ENCODE data around the gene NAA25. TPM values are rescaled to one million over a fixed set of nuclear protein-coding genes. Genes with fewer than 3 reads are reported as not detected.

NAA25 gene
- total RNA-seq = 10 to 100 TPM; 61.2 to 63.5 TPM

DNA sequence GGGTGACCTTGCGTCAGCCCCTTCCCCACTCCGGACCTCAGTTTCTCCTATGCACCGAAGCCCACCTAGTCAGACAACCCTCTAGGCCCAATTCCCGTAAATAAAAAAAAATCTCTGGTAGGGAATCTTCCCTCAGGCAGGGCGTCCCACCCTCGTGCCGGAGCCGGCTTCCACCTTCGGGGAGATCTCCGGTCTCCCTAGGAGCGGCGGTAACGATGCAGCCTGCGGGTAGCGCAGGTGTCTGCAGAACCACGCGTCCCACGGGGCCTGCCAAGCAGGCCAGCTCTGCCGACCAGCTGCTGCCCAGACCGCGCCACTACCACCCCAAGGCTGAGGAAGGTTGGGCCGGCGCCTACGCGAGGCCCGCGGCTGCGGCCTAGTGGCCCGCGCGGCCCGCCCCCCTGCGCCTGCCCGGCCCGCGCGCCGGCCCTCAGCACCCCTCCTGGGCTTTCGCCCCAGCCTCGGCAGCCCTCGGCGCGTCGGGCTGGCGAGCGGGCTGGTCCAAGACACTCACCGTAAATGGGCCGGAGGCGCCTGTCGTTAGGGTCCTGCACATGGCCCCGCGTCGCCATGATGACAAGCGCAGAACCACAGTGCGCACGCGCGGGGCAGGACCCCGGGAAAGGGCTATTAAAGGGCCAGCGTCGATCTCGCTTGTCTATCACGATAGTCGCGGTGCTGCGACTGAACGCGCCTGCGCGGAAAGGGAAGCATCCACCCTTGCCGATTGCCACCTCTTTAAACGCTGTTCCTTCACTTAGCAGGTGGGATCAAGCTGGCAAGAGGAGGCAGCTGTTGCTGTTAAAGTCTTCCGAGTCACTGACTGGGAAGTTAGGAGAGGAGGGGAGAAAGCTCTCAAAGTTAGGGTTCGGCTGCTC lies at the start of gene NAA25:
Gene NAA25, minus strand, starts transcription at position 582 of the 878 bp plus-strand sequence. Its CDS starts 10 bp downstream, at position 572.
- peak; percentile 73 to 87 for ATAC-seq
- Mint-ChIP-seq H3K27ac (peak within 1 kb of the TSS; percentile 99 to 100), H3K36me3 (peaks cover 16 to 24% of the 10 kb centered on the region in 2 donors), H3K9me3 (no peaks in the 10 kb centered on the region)
- DNase-seq (ENCODE audit: low spot score in 2 of 2) = peak; percentile 86 to 87

- Mint-ChIP-seq H3K36me3 (peaks cover 69 to 76% of the 10 kb centered on the region in 2 donors), H3K9me3 (peaks cover 17 to 23% of the 10 kb centered on the region in 2 donors), H3K27ac (no peak overlapping the region)
- no peak for ATAC-seq
- no peak for DNase-seq (ENCODE audit: low spot score in 2 of 2)
Observed at GRCh38 chr12:112153893-112154219, 45.3 kb upstream of the NAA25 start.

- peak overlapping the region in 1 of 2 donors; percentile 64 for H3K27ac Mint-ChIP-seq
- peaks cover 15 to 21% of the 10 kb centered on the region in 2 donors for H3K9me3 Mint-ChIP-seq
- peaks cover 64 to 76% of the 10 kb centered on the region in 2 donors for H3K36me3 Mint-ChIP-seq
Observed at GRCh38 chr12:112153181-112153892, 44.8 kb upstream of the NAA25 start.

GRCh38 chr12:112151766-112152541 lies 43.4 kb upstream of the NAA25 start:
- peak overlapping the region; percentile 64 to 84 for H3K27ac Mint-ChIP-seq
- no peak for DNase-seq (ENCODE audit: low spot score in 2 of 2)

More at GRCh38 chr12:112153181-112153892, 44.8 kb upstream of the NAA25 start:
- ATAC-seq (no peak), DNase-seq (ENCODE audit: low spot score in 2 of 2) (no peak)

DNA sequence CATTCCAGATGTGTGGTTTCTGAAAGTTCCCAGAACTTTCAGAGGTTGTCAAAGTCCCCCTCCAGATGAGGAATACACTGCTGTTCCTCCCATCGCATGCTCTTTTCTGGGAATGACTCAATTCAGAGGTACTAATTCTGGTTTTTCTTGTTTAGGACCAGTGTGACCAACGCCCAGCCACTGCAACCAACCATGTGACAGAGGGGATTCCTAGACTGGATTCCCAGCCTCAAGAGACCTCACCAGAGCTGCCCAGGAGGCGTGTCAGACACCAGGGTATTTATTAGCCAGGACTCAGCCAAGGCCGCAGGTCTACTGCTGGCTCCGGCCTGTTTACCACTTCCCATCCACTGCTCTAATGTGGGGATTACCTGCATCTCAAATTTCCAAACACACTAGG lies 41.0 kb upstream of the NAA25 start:
- peaks cover 37 to 57% of the 10 kb centered on the region in 2 donors for H3K36me3 Mint-ChIP-seq
- H3K27ac Mint-ChIP-seq = peak overlapping the region in 1 of 2 donors; percentile 74
- DNase-seq (ENCODE audit: low spot score in 2 of 2) (no peak), ATAC-seq (no peak)
- H3K9me3 Mint-ChIP-seq = peaks cover 0 to 4% of the 10 kb centered on the region in 2 donors

More at GRCh38 chr12:112151766-112152541, 43.4 kb upstream of the NAA25 start:
- Mint-ChIP-seq H3K9me3 (peaks cover 6 to 12% of the 10 kb centered on the region in 2 donors), H3K36me3 (peaks cover 55 to 68% of the 10 kb centered on the region in 2 donors)
- no peak for ATAC-seq

GRCh38 chr12:112148031-112148513 lies 39.5 kb upstream of the NAA25 start:
- peak overlapping the region in 1 of 2 donors; percentile 57 for H3K27ac Mint-ChIP-seq
- ATAC-seq = no peak
- peaks cover 0 to 4% of the 10 kb centered on the region in 2 donors for H3K9me3 Mint-ChIP-seq

DNA sequence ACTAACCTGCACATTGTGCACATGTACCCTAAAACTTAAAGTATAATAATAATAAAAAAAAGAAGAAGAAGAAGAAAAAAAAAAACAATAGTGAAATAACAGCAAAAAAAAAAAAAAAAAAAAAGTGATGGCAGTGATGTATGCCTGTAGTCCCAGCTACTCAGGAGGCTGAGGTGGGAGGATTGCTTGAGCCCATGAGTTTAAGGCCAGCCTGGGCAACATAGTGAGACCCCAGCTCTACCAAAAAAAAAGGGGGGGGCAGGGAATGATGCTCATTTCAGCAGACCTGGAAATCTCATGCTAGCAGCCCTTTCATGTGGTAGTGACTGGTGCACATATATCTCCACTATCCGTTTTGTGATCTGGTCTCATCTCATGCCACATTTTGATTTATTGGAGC lies 37.5 kb upstream of the NAA25 start:
- Mint-ChIP-seq H3K36me3 (peaks cover 5 to 29% of the 10 kb centered on the region in 2 donors), H3K27ac (peak overlapping the region in 1 of 2 donors; percentile 62), H3K9me3 (no peaks in the 10 kb centered on the region)
- no peak for DNase-seq (ENCODE audit: low spot score in 2 of 2)
- no peak for ATAC-seq

More at GRCh38 chr12:112148031-112148513, 39.5 kb upstream of the NAA25 start:
- peaks cover 22 to 45% of the 10 kb centered on the region in 2 donors for H3K36me3 Mint-ChIP-seq
- no peak for DNase-seq (ENCODE audit: low spot score in 2 of 2)

- peak overlapping the region; percentile 11 to 77 for H3K27ac Mint-ChIP-seq
Observed at GRCh38 chr12:112140728-112141127, 32.1 kb upstream of the NAA25 start.

GRCh38 chr12:112134731-112135130 lies 26.1 kb upstream of the NAA25 start:
- ATAC-seq (no peak), DNase-seq (ENCODE audit: low spot score in 2 of 2) (no peak)
- H3K36me3 Mint-ChIP-seq = peaks cover 4 to 18% of the 10 kb centered on the region in 2 donors
- H3K9me3 Mint-ChIP-seq = no peaks in the 10 kb centered on the region
- H3K27ac Mint-ChIP-seq = no peak overlapping the region

More at GRCh38 chr12:112140728-112141127, 32.1 kb upstream of the NAA25 start:
- DNase-seq (ENCODE audit: low spot score in 2 of 2) (no peak), ATAC-seq (no peak)
- H3K36me3 Mint-ChIP-seq = peaks cover 0 to 15% of the 10 kb centered on the region in 2 donors
- H3K9me3 Mint-ChIP-seq = no peaks in the 10 kb centered on the region

GRCh38 chr12:112133418-112133817 lies 24.8 kb upstream of the NAA25 start:
- no peaks in the 10 kb centered on the region for H3K9me3 Mint-ChIP-seq
- H3K36me3 Mint-ChIP-seq = peaks cover 4 to 18% of the 10 kb centered on the region in 2 donors
- ATAC-seq = no peak
- DNase-seq (ENCODE audit: low spot score in 2 of 2) = no peak
- H3K27ac Mint-ChIP-seq = no peak overlapping the region

- H3K36me3 Mint-ChIP-seq = peaks cover 10 to 24% of the 10 kb centered on the region in 2 donors
- H3K9me3 Mint-ChIP-seq = no peaks in the 10 kb centered on the region
- ATAC-seq (no peak), DNase-seq (ENCODE audit: low spot score in 2 of 2) (no peak)
- peak overlapping the region; percentile 66 to 87 for H3K27ac Mint-ChIP-seq
Observed at GRCh38 chr12:112131686-112132085, 23.1 kb upstream of the NAA25 start.

GRCh38 chr12:112130441-112130998 lies 21.9 kb upstream of the NAA25 start:
- ATAC-seq = peak; percentile 60 to 75
- Mint-ChIP-seq H3K27ac (peak overlapping the region; percentile 87 to 98), H3K36me3 (peaks cover 18 to 30% of the 10 kb centered on the region in 2 donors)

GRCh38 chr12:112126911-112127310 lies 18.3 kb upstream of the NAA25 start:
- Mint-ChIP-seq H3K27ac (peak overlapping the region; percentile 88 to 92), H3K9me3 (no peaks in the 10 kb centered on the region), H3K36me3 (peaks cover 18 to 22% of the 10 kb centered on the region in 2 donors)
- no peak for ATAC-seq
- no peak for DNase-seq (ENCODE audit: low spot score in 2 of 2)

More at GRCh38 chr12:112130441-112130998, 21.9 kb upstream of the NAA25 start:
- H3K9me3 Mint-ChIP-seq = no peaks in the 10 kb centered on the region
- no peak for DNase-seq (ENCODE audit: low spot score in 2 of 2)

GRCh38 chr12:112126000-112126438 lies 17.4 kb upstream of the NAA25 start:
- H3K9me3 Mint-ChIP-seq = no peaks in the 10 kb centered on the region
- no peak for ATAC-seq
- peak overlapping the region; percentile 88 to 92 for H3K27ac Mint-ChIP-seq
- peaks cover 14 to 15% of the 10 kb centered on the region in 2 donors for H3K36me3 Mint-ChIP-seq
- DNase-seq (ENCODE audit: low spot score in 2 of 2) = no peak

DNA sequence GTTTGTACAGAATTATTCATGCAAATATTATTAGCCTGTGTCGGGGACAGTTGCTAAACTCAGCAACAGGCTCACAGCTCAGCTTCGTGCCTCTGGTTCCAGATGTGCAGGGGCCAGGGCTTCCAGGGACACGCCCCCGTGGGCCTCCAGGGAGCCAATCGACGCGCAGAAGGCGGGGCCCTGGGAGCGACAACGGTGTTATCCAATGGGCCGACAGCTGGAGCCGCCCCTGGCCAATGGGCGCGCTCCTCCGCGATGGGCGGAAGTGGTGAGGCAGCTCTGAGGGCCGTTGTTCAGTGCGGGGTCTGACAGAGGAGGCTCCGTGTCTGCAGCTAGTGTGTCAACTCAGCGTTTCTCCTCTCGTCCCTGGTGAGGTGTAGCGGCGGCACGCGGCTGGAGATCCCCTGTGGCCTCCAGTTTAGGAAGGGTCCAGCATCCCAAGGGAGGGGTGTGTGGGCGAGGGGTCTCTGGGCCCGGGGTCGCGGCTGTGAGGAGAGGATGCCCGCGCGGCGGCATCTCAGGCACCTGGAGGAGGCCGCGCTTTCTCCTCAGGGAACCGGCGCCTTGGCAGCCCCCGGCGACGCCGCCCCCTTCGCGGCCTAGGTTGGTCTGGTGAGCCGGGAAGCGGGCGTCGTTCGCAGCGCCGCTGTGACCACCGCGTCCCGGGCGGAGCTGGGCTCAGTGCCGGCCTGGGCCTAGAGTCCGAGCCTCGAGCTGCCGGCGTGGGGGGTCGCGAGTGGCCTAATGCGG lies 16.8 kb upstream of the NAA25 start, which contains the start of gene TRAFD1:
Gene TRAFD1, plus strand, starts transcription at position 311 of the 750 bp plus-strand sequence. CDS start 4,963 bp downstream, outside the sequence.
- Mint-ChIP-seq H3K27ac (peak within 1 kb of the TSS; percentile 88 to 92), H3K36me3 (peaks cover 12 to 14% of the 10 kb centered on the region in 2 donors), H3K9me3 (no peaks in the 10 kb centered on the region)
- DNase-seq (ENCODE audit: low spot score in 2 of 2) (peak; percentile 99), ATAC-seq (peak; percentile 99)

Measured in activated naive CD4-positive, alpha-beta T cell treated with anti-CD3 and anti-CD28 coated beads, Interleukin-2, amount 50 U/mL, for 72 hours (primary cell).